ENCODE results near the gene RGS19. TPM values are rescaled to one million over a fixed set of nuclear protein-coding genes. Genes with fewer than 3 reads are reported as not detected.
"Not testable (repeated sequence)": the region's sequence is repeated elsewhere in the genome, so short reads cannot be mapped to it uniquely, and the experiment has no call there.

The RGS19 gene
- total RNA-seq, 1 donor from 2014 or later, result 7.7 TPM

- no peak for DNase-seq
Measured at GRCh38 chr20:64095455-64095854, 16.1 kb upstream of the RGS19 start.

- no peak for DNase-seq
Measured at GRCh38 chr20:64093013-64093503, 13.7 kb upstream of the RGS19 start.

GRCh38 chr20:64092258-64093012, 13.1 kb upstream of the RGS19 start:
- no peak for DNase-seq

- DNase-seq, result no peak
Measured at GRCh38 chr20:64091770-64092169, 12.5 kb upstream of the RGS19 start.

DNA sequence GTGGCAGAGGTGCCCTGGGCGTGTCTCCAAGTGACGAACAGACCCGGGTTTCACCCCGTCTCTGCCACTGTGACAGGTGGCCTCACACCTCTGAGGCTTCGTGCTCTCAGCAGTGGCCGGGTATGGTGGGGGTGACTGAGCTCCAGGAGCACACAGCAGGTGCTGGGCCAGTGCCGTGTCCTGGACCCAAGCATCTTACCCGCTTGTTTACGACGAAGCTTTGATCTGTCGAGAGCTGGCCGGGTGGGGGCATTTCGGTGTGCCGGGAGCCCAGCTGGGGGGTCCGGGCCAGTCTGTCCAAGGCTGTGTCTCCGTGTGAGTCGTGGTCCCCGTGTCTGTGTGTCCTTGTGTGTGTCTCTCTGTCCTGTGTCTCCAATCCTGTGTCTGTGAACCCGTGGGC, 12.0 kb upstream of the RGS19 start:
- no peak for DNase-seq

GRCh38 chr20:64090165-64090564, 10.8 kb upstream of the RGS19 start:
- no peak for DNase-seq

DNA sequence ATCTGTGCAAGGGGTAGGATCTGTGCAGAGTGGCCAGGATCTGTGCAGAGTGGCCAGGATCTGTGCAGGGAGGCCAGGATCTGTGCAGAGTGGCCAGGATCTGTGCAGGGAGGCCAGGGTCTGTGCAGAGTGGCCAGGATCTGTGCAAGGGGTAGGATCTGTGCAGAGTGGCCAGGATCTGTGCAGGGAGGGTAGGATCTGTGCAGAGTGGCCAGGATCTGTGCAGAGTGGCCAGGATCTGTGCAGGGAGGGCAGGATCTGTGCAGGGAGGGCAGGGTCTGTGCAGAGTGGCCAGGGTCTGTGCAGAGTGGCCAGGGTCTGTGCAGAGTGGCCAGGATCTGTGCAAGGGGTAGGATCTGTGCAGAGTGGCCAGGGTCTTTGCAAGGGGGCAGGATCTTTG, 9.3 kb upstream of the RGS19 start:
- DNase-seq, result not testable (repeated sequence)

GRCh38 chr20:64087226-64087825, 8.0 kb upstream of the RGS19 start:
- not testable (repeated sequence) for DNase-seq

DNA sequence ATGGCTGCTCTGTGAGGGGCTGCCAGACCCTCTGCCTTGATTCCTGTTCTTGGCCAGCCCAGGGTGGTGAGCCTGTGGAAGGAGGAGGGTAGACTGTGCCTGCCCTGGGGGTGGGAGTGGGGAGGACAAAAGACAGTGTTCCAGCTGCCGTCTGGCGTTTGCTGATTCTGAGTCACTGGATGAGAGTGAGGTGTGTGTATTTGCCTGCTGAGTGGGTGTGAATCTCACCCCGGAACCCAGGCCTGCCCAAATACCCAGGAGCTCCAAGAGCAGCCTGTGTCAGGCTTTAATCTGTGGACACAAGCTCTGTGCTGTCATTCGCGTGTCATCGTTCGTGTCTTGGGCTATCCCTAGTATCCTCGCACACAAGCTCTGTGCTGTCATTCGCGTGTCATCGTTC, 7.5 kb upstream of the RGS19 start:
- DNase-seq, result no peak

GRCh38 chr20:64084685-64085152, 5.4 kb upstream of the RGS19 start:
- DNase-seq, result no peak

- DNase-seq, result peak; percentile 42
Measured at GRCh38 chr20:64083804-64084684, 4.7 kb upstream of the RGS19 start, which contains the start of gene LKAAEAR1. LKAAEAR1 (minus strand) TSS chr20:64084398; CDS start chr20:64084219, 179 bp downstream.

DNA sequence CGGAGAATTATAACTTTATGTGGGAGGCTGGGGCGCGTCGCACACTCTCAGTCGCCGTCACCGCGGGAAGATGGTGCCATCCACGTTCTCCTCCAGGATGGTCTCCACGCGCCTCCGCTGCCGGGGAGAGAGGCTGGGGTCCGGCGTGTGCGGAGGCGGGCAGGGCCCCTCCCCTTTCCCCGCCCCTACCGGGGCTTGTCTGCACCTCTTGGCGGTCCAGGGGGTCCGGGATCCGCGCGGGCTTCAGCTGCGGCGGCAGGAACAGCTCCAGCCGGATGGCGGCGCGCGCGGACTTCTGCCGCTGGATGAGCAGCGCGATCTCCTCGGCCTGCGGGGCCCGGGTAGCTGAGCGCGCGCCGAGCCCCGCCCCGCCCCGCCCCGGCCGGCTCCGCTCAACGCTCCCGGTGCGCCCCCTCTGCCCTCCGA, 4.1 kb upstream of the RGS19 start:
- peak; percentile 88 for DNase-seq

- no peak for DNase-seq
Measured at GRCh38 chr20:64082820-64083377, 3.6 kb upstream of the RGS19 start.

GRCh38 chr20:64082126-64082731, 2.9 kb upstream of the RGS19 start:
- DNase-seq, result no peak

DNA sequence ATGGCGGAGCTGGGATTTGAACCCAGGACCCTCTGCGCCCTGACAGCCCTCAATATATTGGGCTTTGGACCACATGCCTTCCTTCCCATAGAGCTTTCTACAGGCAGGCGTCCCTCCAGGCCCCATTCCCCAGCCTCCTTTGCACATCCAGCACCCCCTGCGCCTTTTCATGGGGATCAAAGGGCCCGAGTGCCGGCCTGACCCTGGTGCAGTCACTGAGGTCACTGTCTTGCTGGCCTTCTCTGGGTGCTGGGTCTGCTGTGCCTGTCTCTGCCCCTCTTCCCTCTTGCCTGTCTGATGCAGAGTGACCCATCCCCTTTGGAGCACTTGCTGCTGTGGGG, 2.3 kb upstream of the RGS19 start:
- DNase-seq, result no peak

GRCh38 chr20:64080813-64081623, 1.7 kb upstream of the RGS19 start:
- DNase-seq, result no peak

DNA sequence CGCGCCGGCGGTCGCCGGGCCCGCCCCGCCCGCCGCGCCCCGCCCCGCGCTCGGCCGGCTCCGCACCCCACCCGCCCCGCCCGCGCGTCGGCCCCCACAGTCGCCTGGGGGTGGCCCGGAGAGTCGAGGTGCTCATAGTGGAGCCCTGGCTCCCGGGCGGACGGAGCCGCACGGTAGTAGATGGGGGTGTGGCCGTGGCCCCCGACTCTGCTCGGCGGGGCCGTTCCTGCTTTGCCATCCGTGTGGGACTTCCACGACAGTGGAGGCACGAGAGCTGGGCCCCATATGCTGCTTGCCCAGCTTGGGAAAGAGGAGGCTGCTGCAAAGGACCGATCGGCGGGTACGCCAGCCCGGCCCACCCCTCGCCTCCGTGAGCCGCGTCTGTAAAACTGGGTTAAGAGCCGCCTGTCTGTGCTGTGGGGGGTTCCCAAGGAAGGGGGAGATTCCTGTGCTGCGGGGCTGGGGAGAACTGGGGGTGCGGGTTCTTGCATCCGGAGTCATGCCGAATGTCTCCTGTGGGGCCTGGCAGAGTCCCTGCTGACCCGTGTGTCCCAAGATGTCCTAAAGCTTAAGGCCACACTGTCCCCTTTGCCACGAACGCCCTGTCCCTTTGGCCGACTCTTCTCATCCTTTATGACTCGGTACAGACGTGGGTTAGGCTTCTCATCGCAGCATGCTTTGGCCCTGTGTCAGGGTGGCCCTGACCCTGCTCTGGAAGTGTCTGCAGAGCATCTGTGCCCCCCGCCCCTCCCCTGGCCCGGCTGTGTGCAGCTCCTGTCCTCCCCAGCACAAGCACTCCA, 895 bp upstream of the RGS19 start, which contains the start of gene OPRL1:
Gene OPRL1, plus strand, starts transcription at position 70 of the 800 bp plus-strand sequence. CDS start 12,639 bp downstream, outside the sequence.
- no peak for DNase-seq

DNA sequence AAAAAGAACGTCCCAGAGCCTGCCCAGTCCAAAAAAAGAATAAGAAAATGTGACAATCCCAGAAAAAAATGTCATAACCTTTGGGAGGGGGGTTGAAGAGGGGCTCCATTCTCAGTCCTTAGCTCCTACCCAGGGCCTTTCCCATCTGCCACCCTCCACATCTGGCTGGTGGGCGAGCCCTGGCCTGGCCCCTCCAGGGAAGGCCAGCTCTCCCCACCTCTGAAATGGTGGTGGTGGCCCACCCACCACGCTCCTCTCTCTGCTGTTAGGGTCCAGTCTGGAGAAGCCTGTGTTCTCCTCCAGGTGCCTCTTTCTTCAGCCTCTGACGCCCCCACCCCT, 415 bp downstream of the RGS19 start:
- no peak for DNase-seq

- no peak for DNase-seq
Measured at GRCh38 chr20:64077876-64078551, 1.3 kb downstream of the RGS19 start.

- DNase-seq, result no peak
Measured at GRCh38 chr20:64077541-64077875, 1.8 kb downstream of the RGS19 start.
